Panc1 (cell line): Measurements from ENCODE around the gene CILP2. TPM values are rescaled to one million over a fixed set of nuclear protein-coding genes. Genes with fewer than 3 reads are reported as not detected.

Experiments used
- ATAC-seq: fragments of 200-7000 bp; cut with Tn5 transposase; 2 replicates; pipeline ENCODE4 v1.9.1; 2020; ENCODE audit warnings: mild to moderate bottlenecking, moderate library complexity
- BruUV-seq: library from RNA; stranded (reverse); fragments of 400-500 nt; replicated peaks from 2 replicates; lab custom pipeline; 2021; lab: Mats Ljungman, UMichigan
- CTCF ChIA-PET: fragments of 300-600 bp; sonication (Branson Sonifier 250); formaldehyde crosslinking; loops from one replicate; lab custom pipeline; 2022; ENCODE audit warnings: antibody characterized with exemption; lab: Charles Lee
- POLR2A ChIA-PET: fragments of 300-600 bp; sonication (Branson Sonifier 250); formaldehyde crosslinking; loops from one replicate; lab custom pipeline; 2022; ENCODE audit warnings: antibody characterized with exemption; lab: Charles Lee
- DNase-seq: peaks from one replicate; pipeline ENCODE4 v3.0.0-alpha.2; 2010; ENCODE audit warnings: low read depth, low spot score
- H3K27ac ChIP-seq: 2 replicates; pipeline ENCODE4 v1.5.1; 2011; ENCODE audit warnings: mild to moderate bottlenecking, low read length, inconsistent platforms
- H3K27me3 ChIP-seq: fragments of 200-500 bp; sonication (Bioruptor generic); 2 replicates; pipeline ENCODE4 v1.6.0; 2014; ENCODE audit warnings: low read length, inconsistent platforms; ENCODE audit not compliant: control insufficient read depth, insufficient read depth
- H3K36me3 ChIP-seq: fragments of 200-500 bp; sonication (Bioruptor generic); 2 replicates; pipeline ENCODE4 v1.5.1; 2014; ENCODE audit warnings: inconsistent platforms, mild to moderate bottlenecking, low read length, moderate library complexity; ENCODE audit not compliant: control insufficient read depth, insufficient read depth
- H3K4me1 ChIP-seq: 2 replicates; pipeline ENCODE4 v1.5.1; 2011; ENCODE audit warnings: inconsistent platforms, mild to moderate bottlenecking, low read length, moderate library complexity; ENCODE audit not compliant: control insufficient read depth, insufficient read depth
- H3K4me3 ChIP-seq, 2 experiments: 2 replicates each; pipeline ENCODE4 v1.5.1; 2011 to 2012; ENCODE audit warnings: low read depth in 2 of 2, low read length in 2 of 2, mild to moderate bottlenecking in 2 of 2, inconsistent platforms in 1 of 2, moderate library complexity in 1 of 2
- H3K9me3 ChIP-seq: fragments of 200-500 bp; sonication (Bioruptor generic); 2 replicates; pipeline ENCODE4 v1.5.1; 2014; ENCODE audit warnings: low read depth, mild to moderate bottlenecking, inconsistent platforms, low read length, moderate library complexity; ENCODE audit not compliant: control insufficient read depth, insufficient read depth
- CTCF ChIP-seq: fragments of 450-650 bp; IDR thresholded peaks from 2 replicates; pipeline ENCODE4 v1.5.1; 2017; ENCODE audit warnings: mild to moderate bottlenecking
- POLR2AphosphoS5 ChIP-seq: IDR thresholded peaks from 2 replicates; pipeline ENCODE4 v1.6.1; 2012; ENCODE audit warnings: mild to moderate bottlenecking, low read depth, low read length, moderate library complexity
- SIN3A ChIP-seq: IDR thresholded peaks from 2 replicates; pipeline ENCODE4 v1.6.1; 2012; ENCODE audit warnings: low read depth, mild to moderate bottlenecking, low read length, moderate library complexity, borderline replicate concordance; ENCODE audit not compliant: insufficient read depth
- TCF7L2 ChIP-seq: IDR thresholded peaks from 2 replicates; pipeline ENCODE4 v1.6.1; 2011; ENCODE audit warnings: mild to moderate bottlenecking, low read depth, low read length, inconsistent platforms
- in situ Hi-C: cut with HindIII; loops from 2 replicates; pipeline ENCODE4 v1.10.0; 2016; ENCODE audit warnings: low sequenced_read_pairs, low pct_unique_long_range_greater_than_20kb
- intact Hi-C: fragments of 100-400 bp; cut with micrococcal nuclease; formaldehyde crosslinking; loops from one replicate; pipeline ENCODE4 v1.10.0; 2022; ENCODE audit not compliant: unreplicated experiment
- total RNA-seq: library from RNA; stranded (reverse); gene quantifications from one replicate; pipeline ENCODE4 v1.2.1, GENCODE V29; 2021; ENCODE audit not compliant: unreplicated experiment
- TF ChIP-seq, protein P1 (sequence below), 2 experiments: IDR thresholded peaks; 2 replicates each; pipeline ENCODE4 v1.6.1; 2011 to 2012; ENCODE audit warnings: low read depth in 2 of 2, control low read depth in 1 of 2, low read length in 1 of 2, mild to moderate bottlenecking in 1 of 2, moderate library complexity in 1 of 2; ENCODE audit not compliant: insufficient read depth in 1 of 2

Gene CILP2
- total RNA-seq, 1 experiment from 2014 or later = 0.46 TPM

GRCh38 chr19:19491321-19492025 lies 46.6 kb upstream of the CILP2 start:
- POLR2A ChIA-PET = interaction anchor here (0.5 kb wide), 1 partner anchor 113 kb away, joined by 3 read pairs; no protein-coding TSS in a partner anchor
- Histone ChIP-seq H3K4me1 (peaks cover 34% of the 10 kb centered on the region), H3K27me3 (no peaks in the 10 kb centered on the region), H3K36me3 (no peaks in the 10 kb centered on the region), H3K9me3 (no peaks in the 10 kb centered on the region), H3K4me3 (no peak overlapping the region), H3K27ac (no peak overlapping the region)
- no TSS peak for BruUV-seq
- in situ Hi-C loops (no loop called here), intact Hi-C loops (no loop called here)
- DNase-seq (no peak), ATAC-seq (no peak)
- CTCF ChIA-PET = no interaction called here
- TF ChIP-seq CTCF = no peak
- no peak for TF ChIP-seq TCF7L2
- no peak for TF ChIP-seq SIN3A
- TF ChIP-seq, protein P1, sequence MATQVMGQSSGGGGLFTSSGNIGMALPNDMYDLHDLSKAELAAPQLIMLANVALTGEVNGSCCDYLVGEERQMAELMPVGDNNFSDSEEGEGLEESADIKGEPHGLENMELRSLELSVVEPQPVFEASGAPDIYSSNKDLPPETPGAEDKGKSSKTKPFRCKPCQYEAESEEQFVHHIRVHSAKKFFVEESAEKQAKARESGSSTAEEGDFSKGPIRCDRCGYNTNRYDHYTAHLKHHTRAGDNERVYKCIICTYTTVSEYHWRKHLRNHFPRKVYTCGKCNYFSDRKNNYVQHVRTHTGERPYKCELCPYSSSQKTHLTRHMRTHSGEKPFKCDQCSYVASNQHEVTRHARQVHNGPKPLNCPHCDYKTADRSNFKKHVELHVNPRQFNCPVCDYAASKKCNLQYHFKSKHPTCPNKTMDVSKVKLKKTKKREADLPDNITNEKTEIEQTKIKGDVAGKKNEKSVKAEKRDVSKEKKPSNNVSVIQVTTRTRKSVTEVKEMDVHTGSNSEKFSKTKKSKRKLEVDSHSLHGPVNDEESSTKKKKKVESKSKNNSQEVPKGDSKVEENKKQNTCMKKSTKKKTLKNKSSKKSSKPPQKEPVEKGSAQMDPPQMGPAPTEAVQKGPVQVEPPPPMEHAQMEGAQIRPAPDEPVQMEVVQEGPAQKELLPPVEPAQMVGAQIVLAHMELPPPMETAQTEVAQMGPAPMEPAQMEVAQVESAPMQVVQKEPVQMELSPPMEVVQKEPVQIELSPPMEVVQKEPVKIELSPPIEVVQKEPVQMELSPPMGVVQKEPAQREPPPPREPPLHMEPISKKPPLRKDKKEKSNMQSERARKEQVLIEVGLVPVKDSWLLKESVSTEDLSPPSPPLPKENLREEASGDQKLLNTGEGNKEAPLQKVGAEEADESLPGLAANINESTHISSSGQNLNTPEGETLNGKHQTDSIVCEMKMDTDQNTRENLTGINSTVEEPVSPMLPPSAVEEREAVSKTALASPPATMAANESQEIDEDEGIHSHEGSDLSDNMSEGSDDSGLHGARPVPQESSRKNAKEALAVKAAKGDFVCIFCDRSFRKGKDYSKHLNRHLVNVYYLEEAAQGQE (IDR thresholded peaks at IDR 0.05; ENCODE audit: insufficient read depth in 1 of 2, low read depth in 2 of 2, low read length in 1 of 2) = no peak
- TF ChIP-seq POLR2AphosphoS5 = no peak

DNA sequence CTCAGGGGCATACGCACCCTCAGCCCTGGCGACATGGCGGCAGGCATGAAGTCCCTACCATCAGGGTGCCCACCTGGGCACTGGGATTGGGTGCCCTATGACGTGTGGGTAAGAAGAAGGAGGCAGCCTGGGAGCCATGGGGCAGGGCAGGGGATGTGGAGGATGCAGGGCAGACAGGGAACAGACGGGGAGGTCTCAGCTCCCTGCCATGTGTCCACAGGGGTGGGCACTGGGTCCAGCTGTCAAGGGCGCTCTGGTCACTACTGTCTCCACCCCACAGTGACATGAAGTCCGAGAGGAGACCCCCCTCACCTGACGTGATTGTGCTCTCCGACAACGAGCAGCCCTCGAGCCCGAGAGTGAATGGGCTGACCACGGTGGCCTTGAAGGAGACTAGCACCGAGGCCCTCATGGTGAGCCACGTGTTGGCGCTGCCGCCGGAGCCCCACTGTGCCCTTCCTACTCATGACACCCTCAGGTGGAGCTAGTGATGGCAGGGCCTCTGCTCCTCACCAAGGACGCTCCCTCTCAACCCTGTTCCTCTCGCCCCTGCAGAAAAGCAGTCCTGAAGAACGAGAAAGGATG lies 45.9 kb upstream of the CILP2 start:
- DNase-seq (no peak), ATAC-seq (no peak)
- intact Hi-C loops = no loop called here
- TF ChIP-seq TCF7L2 (no peak), POLR2AphosphoS5 (no peak), SIN3A (no peak), CTCF (no peak)
- TF ChIP-seq, protein P1 (IDR thresholded peaks at IDR 0.05; ENCODE audit: insufficient read depth in 1 of 2, low read depth in 2 of 2, low read length in 1 of 2) = no peak
- no peak overlapping the region for H3K4me3 ChIP-seq
- ChIA-PET POLR2A (no interaction called here), CTCF (no interaction called here)
- no peak overlapping the region for H3K27ac ChIP-seq
- peaks cover 29% of the 10 kb centered on the region for H3K4me1 ChIP-seq
- H3K27me3 ChIP-seq = no peaks in the 10 kb centered on the region
- in situ Hi-C loops = no loop called here
- BruUV-seq = no TSS peak
- H3K36me3 ChIP-seq = no peaks in the 10 kb centered on the region
- no peaks in the 10 kb centered on the region for H3K9me3 ChIP-seq
